Body of pancreas (tissue), 4 donors: ENCODE results near the gene CELF3.

ENCODE experiments used
- CTCF ChIP-seq, 7 experiments: fragments of 450-650 bp in 4 of 7; fragments of 200-600 bp in 3 of 7; sonication (generic) in 3 of 7; IDR thresholded peaks; one replicate each; pipeline ENCODE4 v1.5.1; 2016 to 2019; ENCODE audit warnings: antibody characterized with exemption in 7 of 7
- POLR2A ChIP-seq, 3 donors: fragments of 450-650 bp; IDR thresholded peaks; one replicate each; pipeline ENCODE4 v1.6.1; 2016; ENCODE audit warnings: antibody characterized with exemption in 3 of 3, mild to moderate bottlenecking in 2 of 3

GRCh38 chr1:151718011-151718431 is 1.4 kb upstream of the CELF3 start:
- TF ChIP-seq POLR2A (IDR thresholded peaks at IDR 0.05) (no peak), CTCF (IDR thresholded peaks at IDR 0.05) (no peak)
